KOPT-K1 (cell line): ENCODE data around the gene CLEC1B.
"Not testable (repeated sequence)": the region's sequence is repeated elsewhere in the genome, so short reads cannot be mapped to it uniquely, and the experiment has no call there.

Source experiments
- H3K27ac ChIP-seq: fragments of 200-600 bp; sonication (generic); 2 replicates; pipeline ENCODE4 v1.5.1; 2016; ENCODE audit warnings: antibody characterized with exemption, mild to moderate bottlenecking, low read depth, low read length; ENCODE audit not compliant: poor library complexity, severe bottlenecking
- H3K36me3 ChIP-seq: fragments of 200-600 bp; sonication (generic); 2 replicates; pipeline ENCODE4 v1.5.1; 2017; ENCODE audit warnings: antibody characterized with exemption, mild to moderate bottlenecking, low read length, moderate library complexity; ENCODE audit not compliant: insufficient read depth
- H3K9me3 ChIP-seq: fragments of 200-600 bp; sonication (generic); 2 replicates; pipeline ENCODE4 v1.5.1; 2017; ENCODE audit warnings: antibody characterized with exemption, low read length, mild to moderate bottlenecking; ENCODE audit not compliant: insufficient read depth, poor library complexity, severe bottlenecking

CLEC1B gene

DNA sequence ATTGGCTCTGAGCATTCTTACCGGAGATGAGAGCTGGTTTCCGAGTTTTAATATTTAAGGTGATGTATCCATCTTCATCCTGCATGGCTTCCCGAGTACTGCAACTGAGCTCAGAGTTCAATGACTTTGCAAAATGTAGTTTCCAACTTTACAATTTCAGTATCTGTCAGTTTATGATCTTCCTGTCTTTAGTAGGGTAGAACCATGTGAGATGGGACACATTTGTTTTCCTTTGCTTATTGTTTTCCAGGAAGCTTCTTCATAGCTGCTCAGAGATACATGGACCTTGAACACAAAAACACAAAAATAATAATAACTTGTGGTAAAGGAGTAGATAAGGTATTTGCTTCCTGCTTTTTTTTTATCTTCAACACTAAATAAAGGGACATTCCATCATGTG, at the start of gene CLEC1B:
Gene CLEC1B (minus strand): TSS at position 106 of the 400 bp plus-strand sequence. CDS start 21 bp downstream, at position 85.
- H3K36me3 ChIP-seq, result no peaks in the 10 kb centered on the region
- H3K27ac ChIP-seq, result no peak within 1 kb of the TSS
- no peaks in the 10 kb centered on the region for H3K9me3 ChIP-seq

DNA sequence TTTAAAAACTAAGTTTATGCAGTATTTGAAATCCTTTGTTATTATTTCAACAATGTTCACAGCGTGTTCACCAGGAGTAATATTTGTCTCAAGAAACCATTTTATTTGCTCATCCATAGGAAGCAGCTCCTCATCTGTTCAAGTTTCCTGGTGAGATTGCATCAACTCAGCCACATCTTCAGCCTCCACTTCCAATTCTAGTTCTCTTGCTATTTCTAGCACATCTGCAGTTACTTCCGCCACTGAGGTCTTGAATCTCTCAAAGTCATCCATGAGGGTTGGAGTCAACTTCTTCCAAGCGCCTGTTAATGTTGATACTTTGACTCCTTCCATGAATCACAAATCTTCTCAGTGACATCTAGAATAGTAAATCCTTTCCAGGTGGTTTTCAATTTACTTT, 49.6 kb upstream of the CLEC1B start:
- Histone ChIP-seq H3K9me3 (no peaks in the 10 kb centered on the region), H3K27ac (no peak overlapping the region), H3K36me3 (no peaks in the 10 kb centered on the region)

DNA sequence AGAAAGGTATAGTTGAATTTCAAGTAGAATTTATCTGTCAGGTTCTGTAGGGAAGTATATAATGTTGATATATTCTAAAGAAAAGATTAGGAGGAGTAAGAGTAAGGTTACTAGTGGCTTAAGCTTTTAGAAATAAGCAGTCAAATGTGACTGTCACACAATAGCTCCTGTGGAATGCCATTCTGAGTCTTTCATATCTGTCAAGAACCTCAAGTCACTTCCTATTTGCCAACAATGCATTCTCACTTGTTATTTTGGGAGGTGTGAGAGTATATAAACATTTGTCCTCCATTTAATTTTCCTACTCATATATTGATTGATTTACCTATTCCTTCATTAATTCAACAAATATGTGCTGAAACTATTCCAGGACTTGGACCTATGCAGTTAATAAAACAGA, 43.2 kb upstream of the CLEC1B start:
- H3K36me3 ChIP-seq, result no peaks in the 10 kb centered on the region
- H3K27ac ChIP-seq, result no peak overlapping the region
- H3K9me3 ChIP-seq, result no peaks in the 10 kb centered on the region

DNA sequence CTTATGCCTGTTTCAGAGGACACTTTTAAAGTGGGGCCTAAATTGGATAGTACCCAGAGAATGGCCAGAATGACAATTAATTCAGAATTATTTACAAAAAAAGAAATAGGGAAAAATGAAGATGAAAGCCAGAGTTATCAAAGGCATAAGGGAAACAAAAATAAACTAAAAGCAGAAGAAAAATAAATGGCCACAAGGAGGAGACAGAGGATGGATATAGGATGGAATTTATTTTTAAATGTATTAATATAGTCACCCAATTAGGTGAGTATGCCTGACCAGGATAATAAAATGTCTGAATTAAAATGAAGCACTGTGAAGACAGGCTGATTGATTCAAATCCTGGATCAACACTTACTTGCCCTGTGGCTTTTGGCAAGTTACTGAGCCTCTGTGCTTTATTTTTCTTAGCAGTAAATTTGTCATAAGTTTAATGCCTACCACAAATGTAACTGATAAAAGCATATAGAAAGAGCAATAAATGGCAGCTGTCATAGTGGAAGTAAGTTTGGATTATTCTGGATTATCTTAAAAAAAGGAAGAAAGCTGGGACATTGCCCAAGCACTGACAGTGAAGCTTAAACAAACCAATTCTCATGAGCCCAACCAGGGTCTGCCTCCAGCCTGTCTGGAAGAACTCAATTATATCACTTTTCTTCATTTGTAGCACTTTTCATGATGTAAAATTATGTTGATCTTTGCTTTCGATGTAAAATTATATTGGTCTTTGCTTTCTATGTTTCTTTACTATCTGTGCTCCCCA, 35.0 kb upstream of the CLEC1B start:
- H3K27ac ChIP-seq, result no peak overlapping the region
- no peaks in the 10 kb centered on the region for H3K9me3 ChIP-seq
- H3K36me3 ChIP-seq, result no peaks in the 10 kb centered on the region

DNA sequence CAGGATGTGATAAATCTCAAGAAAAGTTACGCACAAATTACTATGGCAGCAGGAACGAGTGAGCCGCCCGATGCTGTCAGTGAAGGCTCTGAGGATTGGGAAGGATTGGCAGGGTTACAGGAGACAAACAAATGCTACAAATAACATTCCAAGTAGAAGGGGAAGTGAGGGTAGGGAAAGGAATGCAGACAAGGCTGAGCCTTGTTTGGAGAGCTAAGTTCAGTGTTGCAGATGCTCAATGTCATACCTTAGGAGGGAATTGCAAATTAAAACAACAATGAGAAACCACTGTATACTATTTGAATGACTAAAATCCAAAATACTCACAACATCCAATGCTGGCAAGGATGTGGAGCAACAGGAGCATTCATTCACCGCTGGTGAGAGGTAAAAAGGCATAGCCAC, 32.9 kb upstream of the CLEC1B start:
- H3K36me3 ChIP-seq, result no peaks in the 10 kb centered on the region
- H3K27ac ChIP-seq, result no peak overlapping the region
- H3K9me3 ChIP-seq, result no peaks in the 10 kb centered on the region

DNA sequence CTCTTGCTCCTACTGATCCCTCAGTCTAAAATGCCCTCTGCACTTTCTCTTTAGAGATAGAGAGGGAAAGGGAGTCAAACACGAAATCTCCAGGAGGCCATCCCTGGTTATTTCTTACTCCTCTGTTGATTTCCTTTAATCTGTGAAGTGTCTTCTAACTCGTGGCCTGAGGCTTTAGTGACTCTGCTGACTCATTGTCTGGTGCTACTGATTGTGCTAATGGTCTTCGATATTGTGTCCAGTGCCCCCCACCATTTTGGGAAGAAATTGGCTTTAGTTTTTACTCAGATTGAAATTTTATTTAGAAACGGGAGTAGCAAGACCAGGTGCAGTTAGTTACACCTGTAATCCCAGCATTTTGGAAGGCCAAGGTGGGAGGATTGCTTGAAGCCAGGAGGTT, 32.4 kb upstream of the CLEC1B start:
- Histone ChIP-seq H3K27ac (no peak overlapping the region), H3K9me3 (no peaks in the 10 kb centered on the region), H3K36me3 (no peaks in the 10 kb centered on the region)

DNA sequence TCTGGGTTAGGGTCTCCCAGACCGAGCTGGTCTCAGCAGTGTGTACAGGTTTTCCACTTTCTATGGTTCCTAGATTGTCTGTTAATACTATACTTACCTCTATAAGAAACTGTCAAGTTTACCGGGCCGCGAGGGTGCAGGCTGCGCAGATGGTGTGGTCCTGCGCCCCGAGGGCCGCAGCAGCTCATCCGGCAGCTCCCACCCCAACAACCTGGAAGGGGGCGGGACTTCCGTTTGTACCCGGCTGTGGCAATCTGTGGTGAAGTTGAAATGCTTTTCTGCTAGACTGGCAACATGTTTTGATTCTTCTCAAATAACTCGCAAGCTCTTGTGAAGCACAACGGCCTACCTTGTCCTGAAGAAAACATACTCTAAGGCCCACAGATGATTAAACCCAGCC, 31.5 kb upstream of the CLEC1B start, which contains the start of gene CLEC9A:
Gene CLEC9A (plus strand): TSS at position 237 of the 400 bp plus-strand sequence. CDS start 22,006 bp downstream, outside the sequence.
- Histone ChIP-seq H3K27ac (no peak within 1 kb of the TSS), H3K36me3 (no peaks in the 10 kb centered on the region), H3K9me3 (no peaks in the 10 kb centered on the region)

DNA sequence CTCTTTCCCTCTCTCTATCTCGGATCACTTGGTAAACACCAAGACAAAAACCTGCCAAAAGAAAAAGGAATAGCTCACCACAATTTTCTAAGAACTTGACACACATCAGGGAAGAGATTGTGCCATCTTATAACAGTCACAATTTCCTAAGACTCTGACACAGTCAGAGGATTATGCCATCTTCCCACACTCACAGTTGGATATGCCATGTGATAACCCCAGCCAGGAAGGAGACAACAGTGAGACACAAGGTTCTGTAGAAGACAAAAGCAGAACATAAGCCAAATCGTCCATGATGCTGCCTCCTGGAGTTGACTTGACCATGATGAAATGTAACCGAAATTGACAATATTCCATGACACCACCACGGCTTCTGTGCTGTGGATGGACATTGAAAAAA, 28.8 kb upstream of the CLEC1B start:
- Histone ChIP-seq H3K9me3 (no peaks in the 10 kb centered on the region), H3K27ac (no peak overlapping the region), H3K36me3 (no peaks in the 10 kb centered on the region)

DNA sequence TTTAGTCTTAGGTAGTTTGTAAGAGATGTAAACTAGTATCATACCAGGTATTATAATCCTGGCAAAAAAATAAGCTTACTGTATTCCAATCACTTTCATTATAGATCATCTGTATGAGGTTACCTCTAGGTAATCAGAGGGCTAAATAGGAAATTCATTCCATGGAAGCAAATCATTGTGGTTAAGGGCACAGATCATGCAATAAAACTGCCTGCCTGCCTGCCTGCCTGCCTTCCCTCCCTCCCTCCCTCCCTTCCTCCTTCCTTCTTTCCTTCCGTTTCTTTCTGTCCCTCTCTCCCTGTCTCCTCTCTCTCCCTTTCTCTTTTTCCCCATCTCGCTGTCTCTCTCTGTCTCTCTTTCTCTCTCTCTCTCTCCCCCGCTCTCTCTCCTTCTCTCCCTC, 28.4 kb upstream of the CLEC1B start:
- Histone ChIP-seq H3K36me3 (no peaks in the 10 kb centered on the region), H3K27ac (no peak overlapping the region), H3K9me3 (no peaks in the 10 kb centered on the region)

DNA sequence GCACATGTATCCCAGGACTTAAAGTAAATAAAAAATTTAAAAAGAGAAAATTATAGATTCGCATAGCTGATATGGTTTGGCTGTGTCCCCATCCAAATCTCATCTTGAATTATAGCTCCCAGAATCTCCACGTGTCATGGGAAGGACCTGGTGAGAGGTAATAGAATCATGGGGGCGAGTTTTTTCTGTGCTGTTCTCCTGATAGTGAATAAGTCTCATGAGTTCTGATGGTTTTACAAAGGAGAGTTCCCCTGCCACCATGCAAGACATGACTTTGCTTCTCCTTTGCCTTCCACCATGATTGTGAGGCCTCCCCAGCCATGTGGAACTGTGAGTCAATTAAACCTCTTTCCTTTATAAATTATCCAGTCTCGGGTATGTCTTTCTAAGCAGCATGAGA, 27.7 kb upstream of the CLEC1B start:
- not testable (repeated sequence) for H3K9me3 ChIP-seq, H3K27ac ChIP-seq, H3K36me3 ChIP-seq

DNA sequence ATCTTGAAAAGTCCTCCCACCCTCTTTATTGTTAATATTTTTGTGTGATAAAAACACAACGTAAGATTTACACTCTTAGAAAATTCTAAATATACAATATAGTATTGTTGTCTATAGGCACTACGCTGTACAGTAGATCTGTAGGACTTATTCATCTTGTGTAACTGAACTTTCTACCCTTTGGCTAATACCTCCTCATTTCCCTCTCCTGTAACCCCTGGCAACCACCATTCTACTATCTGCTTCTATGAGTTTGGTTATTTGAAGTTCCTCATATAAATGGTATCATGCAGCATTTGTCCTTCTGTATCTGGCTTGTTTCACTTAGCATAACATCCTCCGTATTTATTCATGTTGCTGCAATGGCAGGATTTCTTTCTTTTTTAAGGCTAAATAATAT, 26.3 kb upstream of the CLEC1B start:
- Histone ChIP-seq H3K36me3 (no peaks in the 10 kb centered on the region), H3K27ac (no peak overlapping the region), H3K9me3 (no peaks in the 10 kb centered on the region)

DNA sequence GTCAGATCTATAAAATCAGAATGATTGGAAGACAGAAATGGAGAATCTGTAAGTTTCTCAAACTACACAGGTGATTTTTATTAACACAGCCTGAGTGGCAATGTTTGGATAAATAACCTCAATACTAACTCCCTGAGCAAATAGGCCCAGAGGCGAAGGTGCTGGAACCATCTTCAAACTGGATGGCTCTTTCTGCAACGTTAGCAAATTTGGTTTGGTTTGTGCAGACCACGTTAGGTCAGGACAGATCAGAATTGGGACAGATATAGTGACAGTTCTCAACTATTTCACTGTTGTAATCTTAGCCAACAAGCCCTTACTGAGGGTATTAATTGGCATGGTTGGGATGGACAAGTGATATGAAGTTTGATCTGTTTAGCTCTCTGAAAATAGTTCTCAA, 22.4 kb upstream of the CLEC1B start:
- H3K36me3 ChIP-seq, result no peaks in the 10 kb centered on the region
- H3K27ac ChIP-seq, result no peak overlapping the region
- H3K9me3 ChIP-seq, result no peaks in the 10 kb centered on the region

DNA sequence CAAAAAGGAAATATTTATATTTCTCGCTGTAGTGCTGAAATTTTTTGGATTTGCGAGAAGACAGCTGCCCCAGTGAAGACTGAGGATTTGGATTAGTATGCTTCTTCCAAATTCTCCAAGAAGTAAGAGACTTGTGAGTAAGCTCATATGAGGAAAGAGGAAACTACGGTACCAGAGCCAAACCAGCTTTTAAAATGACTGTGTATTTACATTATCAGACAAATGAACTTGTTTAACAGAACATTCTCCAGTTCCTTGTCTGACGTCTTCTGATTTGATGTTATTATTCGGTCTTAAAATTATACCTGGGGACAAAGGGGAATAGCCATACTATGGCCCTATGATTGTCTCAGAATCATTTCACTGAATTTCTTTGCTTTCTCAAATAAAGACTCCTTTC, 19.5 kb upstream of the CLEC1B start:
- Histone ChIP-seq H3K36me3 (no peaks in the 10 kb centered on the region), H3K9me3 (no peaks in the 10 kb centered on the region), H3K27ac (no peak overlapping the region)

DNA sequence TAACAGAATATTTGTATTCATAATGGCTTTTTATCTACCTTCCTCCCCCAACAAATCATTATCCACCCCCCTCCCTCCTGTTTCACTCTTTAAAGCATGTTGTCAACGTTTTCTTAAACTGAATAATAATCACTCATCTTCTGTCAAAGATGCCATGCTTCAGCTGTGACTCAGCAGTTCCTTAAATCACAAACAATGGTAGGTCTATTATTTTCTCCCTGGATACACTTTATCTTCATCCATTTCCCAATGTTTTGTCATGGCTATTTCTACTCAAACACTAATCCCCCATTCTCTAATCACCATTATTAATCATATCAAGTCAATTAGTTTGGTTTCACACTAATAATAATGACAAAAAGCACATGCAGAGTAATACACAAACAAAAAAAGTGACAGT, 18.0 kb upstream of the CLEC1B start:
- Histone ChIP-seq H3K36me3 (no peaks in the 10 kb centered on the region), H3K9me3 (no peaks in the 10 kb centered on the region), H3K27ac (peak overlapping the region; percentile 35)

DNA sequence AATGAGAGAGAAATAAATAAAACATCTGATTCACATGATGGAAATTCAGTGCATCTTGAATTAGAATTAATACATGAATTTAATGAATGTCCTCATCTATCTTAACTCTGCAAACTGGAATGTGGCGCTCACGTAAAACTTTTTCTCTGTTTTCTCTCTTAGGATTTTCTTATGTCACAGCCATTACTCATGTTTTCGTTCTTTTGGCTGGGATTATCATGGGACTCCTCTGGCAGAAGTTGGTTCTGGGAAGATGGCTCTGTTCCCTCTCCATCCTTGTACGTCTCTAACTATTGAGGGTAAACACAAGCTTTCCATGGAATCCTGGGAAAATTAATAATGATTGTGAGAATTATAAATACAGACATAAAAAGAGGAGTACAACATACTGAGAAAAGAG, 16.5 kb upstream of the CLEC1B start:
- Histone ChIP-seq H3K36me3 (no peaks in the 10 kb centered on the region), H3K27ac (no peak overlapping the region), H3K9me3 (no peaks in the 10 kb centered on the region)

DNA sequence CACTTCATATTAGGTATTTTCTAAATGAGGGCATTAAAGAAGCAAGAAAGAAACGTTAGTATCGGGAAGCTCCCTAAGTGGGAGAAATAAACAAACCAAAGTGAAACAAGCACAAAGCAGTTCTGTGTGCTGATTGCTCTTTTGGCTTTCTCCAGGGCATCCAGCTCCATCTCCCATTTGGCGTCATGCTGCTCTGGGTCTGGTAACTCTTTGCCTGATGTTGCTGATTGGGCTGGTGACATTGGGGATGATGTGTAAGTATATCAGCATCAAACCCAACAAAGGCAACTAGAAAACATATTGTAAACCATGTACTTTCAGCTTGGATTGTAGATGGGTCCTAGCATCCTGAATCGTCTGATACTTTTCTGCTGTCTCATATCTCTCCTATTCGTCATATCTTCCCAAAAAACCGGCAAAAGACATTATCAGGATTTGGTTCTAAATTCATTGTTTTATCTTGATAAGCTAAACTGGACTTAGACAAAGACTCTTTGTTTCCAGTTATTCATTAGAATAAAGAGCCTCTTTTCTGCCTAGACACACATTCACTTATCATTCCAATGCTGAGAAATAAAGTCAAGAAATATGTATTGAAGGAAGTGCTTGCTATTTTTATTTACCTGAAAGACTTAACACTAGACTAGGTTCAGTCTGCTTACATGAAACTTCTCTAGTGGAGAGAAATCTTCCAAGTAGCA, 13.9 kb upstream of the CLEC1B start:
- Histone ChIP-seq H3K36me3 (no peaks in the 10 kb centered on the region), H3K27ac (no peak overlapping the region), H3K9me3 (no peaks in the 10 kb centered on the region)
